HG03064 (cell line): ENCODE measurements around the gene COPRS.

ENCODE experiments used
- ATAC-seq: cut with Tn5 transposase; IDR thresholded peaks from one replicate; pipeline ENCODE4 v1.9.1; 2021; ENCODE audit warnings: low read depth; ENCODE audit not compliant: unreplicated experiment

Gene COPRS, protein sequence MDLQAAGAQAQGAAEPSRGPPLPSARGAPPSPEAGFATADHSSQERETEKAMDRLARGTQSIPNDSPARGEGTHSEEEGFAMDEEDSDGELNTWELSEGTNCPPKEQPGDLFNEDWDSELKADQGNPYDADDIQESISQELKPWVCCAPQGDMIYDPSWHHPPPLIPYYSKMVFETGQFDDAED

DNA sequence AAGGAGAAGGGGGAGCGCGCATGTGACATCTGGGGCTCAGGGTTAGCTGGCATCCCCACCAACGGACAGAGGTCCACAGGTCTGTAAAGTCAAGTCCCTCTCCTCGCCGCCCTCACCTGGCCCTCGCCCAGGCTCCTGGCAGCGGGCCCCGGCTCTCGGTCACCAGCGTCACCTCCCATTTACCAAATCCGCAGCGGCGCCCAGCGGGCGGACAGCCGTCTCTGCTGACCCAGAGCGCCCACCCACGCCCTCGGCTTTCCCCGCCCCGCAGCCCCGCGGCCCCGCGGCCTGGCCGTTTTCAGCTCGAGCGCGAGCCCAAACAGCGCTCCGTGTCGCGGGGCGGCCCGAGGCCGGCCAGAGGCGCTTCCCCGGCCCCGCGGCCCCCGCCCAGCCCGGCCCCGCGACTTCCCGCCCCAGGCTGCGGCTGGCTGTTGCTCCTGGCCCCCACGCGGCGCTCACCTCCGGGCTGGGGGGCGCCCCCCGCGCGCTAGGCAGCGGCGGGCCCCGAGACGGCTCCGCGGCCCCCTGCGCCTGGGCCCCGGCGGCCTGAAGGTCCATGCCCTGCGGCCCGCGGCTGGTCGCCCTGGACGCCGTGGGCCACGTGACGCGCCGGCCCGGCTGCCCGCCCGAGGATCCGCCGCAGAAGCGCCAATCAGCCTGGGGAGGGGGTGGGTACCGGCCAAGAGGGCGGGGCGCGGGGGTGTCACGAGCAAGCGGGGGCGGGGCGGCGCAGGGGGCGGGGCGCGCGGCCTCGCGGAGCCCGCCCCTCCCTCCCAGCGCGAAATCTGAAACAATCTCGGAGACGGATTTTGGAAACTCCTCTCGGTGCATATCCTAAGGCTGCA, at the start of gene COPRS:
TSS of gene COPRS (minus strand) at position 603 of the 845 bp plus-strand sequence. CDS start at position 558, 45 bp downstream.
- ATAC-seq: peak; percentile 62

DNA sequence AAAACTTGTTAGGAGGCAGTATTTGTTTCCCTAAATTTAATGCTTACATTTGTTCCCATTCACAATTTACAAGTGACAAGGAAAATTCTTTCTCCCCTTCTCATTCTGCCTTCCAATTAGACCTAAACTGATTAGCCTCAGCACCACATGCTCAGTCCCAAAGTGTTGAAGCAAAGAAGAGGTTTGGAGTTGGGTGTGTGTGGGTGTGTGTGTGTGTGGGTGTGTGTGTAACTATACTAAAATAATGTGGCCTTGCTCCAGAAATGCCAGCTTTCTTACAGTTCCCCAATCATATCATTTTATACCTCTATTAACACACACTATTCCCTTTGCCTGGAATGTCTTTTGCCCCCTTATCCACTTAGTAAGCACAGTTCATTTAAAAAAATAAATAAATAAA, 49.3 kb upstream of the COPRS start:
- ATAC-seq: no peak

DNA sequence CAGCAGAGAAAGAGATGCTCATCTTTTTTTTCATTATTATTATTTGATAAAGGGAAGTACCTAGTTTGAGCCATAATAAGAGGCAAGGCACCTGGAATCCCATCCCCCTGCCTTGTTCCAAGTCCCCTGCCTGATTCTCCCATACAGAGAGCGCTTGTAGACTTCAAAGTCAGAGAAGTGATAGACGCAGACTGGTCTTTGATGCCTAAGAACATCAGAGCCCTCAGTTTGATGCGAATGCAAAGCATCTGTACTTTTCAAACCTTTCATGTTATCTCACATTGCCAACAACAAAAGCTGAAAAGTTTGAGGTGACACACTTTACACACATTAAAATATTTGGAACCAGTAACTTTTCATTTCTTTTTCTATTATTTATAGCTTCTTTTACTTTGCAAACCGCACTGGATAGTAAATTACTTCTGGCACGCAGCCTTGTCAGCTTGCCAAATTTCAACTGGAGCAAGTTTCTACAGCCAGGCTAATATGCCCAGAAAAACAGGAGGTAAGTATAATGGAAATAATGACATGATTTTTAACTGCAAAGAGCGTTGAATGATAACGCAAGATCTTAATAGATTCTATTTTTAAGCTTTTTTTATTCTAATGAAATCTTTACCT, 48.4 kb upstream of the COPRS start:
- ATAC-seq: no peak

DNA sequence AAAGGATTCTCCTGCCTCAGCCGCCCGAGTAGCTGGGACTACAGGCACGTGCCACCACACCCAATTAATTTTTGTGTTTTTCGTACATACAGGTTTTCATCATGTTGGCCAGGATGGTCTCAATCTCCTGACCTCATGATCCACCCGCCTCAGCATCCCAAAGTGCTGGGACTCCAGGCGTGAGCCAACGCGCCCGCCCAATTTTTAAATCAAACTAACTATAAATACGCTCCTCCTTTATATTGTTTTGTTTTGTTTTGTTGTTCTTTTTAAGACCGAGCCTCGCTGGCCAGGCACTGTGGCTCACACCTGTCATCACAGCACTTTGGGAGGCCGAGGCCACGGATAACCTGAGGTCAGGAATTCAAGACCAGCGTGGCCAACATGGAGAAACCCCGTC, 44.4 kb upstream of the COPRS start:
- no peak for ATAC-seq

DNA sequence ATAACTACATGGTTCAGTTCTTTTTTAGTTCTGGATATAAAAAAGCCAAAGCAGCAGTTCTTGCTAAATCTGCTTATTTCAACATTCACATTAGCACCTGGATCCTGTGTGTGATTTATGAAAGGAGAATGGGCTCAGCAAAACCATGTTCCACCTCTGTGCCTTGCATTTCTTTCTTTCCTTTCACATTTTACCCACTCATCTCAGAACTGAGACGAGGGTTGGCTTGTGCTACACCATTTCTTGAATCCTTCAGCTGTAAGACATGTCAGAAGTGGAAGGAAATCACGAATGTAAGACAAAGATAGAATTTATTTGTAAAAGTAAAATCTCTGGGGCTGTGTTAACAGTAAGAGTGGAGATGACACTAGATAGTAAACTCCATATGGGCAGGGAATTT, 43.6 kb upstream of the COPRS start:
- no peak for ATAC-seq

DNA sequence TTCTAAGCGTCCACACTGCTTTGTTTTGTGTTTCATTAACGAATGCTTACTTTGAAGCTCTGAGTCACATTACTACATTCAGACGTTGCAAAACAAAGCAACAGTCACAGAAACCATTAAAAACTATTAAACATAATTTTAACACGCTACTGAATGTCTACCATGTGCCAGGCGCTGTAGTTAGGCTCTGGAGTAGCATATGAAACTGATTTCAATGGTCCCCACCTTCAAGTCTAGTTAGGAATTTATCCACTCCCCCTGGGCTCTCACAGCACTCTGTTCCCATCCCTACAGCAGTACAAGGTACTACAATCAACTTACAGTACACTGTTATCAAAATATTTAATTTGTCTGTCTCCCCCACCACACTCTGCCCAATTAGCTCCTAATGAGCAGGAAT, 41.8 kb upstream of the COPRS start:
- ATAC-seq: no peak

DNA sequence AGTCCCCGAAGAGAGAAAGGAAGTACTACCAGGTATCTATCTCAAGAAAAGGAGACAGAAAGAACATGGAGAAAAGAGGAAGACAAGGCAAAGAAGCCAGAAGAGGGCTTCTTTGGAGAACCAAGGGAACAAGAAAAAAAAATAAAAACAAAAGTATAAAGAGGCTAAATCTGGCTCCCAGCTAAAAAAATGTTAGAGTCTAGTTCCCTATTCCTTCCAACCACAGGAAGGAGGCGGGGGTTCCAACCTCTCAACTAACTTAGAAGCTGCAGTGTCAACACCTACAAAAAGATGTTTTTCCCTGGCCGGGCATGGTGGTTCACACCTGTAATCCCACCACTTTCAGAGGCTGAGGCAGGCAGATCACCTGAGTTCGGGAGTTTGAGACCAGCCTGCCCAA, 29.1 kb upstream of the COPRS start:
- no peak for ATAC-seq

DNA sequence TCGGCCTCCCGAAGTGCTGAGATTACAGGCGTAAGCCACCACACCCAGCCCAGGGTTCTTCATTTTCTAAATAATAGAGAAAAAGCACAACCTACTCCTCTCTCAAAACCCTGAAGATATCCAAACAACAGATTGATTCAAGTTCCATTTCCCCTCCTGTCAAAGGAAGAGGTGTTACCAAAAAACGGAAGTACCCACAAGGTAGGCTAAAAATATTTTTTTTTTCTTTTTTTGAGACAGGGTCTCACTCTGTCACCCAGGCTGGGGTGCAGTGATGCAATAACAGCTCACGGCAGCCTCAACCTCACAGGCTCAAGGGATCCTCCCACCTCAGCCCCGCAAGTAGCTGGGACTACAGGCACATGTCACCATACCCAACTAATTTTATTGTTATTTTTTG, 23.5 kb upstream of the COPRS start:
- no peak for ATAC-seq

DNA sequence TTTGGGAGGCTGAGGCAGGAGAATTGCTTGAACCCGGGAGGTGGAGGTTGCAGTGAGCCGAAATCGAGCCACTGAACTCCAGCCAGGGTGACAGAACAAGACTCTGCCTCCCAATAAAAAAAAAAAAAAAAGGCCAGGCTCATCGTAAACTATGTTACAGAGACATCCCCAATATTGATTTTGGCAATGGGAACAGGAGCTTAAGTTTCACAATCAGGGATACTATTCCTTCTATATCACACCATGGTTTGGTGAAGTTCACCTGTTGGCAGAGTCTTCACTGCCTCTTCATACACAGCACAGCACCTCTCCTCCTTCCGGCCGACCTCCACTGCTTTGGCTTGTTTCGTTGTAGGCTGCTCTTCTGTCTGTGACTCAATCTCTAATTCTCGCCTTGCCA, 21.3 kb upstream of the COPRS start:
- no peak for ATAC-seq

DNA sequence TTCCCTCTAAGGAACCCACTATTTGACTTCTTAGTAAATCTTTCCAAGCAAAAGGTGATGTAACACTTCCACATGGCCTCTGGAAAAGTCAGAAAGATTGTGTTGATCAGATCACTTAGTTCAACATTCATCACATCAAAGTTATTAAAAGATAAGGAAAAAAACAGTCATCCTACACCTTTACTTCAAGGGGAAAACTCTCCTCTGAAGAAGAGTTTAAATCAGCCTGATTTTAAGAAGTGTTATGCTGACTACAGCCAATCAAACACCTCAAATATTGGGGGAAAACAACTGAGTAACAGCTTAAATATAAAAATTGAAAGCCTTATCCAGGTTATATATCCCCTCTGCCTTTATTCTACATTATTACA, 19.6 kb upstream of the COPRS start:
- ATAC-seq: no peak

DNA sequence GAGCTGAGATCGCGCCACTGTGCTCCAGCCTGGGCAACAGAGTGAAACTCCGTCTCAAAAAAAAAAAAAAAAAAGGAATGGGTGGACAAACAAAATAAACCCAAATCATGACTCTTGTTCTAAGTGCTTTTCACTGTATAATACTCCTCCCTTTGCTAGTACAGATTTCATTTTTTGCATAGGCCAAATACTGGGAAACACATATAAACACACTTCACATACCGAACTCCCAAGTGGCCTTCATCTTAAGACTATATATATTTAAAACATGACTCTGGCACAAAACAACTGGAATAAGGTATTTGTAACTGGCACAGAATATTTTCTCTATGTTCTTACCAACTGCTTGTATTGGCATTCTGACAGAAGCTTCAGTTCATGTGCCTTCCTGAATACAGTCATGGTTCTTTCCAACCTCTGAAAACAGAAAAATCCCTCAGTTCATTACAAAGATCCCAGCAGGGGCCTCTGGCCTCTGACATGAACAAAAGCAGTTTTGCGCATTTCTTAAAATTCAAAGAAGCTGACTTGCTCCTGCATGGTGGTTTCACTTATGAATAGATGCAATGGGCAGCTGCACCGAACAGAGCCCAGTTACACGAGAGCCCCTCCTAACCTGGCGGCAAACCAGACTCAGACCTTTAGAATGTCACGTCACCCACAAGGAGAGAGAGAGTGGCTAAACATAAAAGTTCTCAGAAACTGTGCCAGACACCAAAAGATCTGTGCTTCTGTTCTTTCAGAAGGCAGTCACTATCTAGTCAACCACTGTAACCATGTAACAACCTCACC, 19.1 kb upstream of the COPRS start:
- no peak for ATAC-seq

DNA sequence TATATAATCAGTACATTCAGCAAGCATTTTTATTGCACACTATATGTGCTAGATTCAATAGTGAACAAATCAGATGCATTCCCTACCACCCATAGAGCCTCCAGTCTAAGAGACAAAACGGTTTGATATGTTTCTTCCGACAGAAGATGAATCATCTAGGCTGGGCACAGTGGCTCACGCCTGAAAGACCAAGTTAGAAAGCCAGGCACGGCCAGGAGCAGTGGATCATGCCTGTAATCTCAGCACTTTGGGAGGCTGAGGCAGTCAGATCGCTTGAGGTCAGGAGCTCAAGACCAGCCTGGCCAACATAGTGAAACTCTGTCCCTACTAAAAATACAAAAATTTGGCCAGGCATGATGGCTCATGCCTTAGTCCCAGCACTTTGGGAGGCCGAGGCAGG, 18.3 kb upstream of the COPRS start:
- no peak for ATAC-seq

DNA sequence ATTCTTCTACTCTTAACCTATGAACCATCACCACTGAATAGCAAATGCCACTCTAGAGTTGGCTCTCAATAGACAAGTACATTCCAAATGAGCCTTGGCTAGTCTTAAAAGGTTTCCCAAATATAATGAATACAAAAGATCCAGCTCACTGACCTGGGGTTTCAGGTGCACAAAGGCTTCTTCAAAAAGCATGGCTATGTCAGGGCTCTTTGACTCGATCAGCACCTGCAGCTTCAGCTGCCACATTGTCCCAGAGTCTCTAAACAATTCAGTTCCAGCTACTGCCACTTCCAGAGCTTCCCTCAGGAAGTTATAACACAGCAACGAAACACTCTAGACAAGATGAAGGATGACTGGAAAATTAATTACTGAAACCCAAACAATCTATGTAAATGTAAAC, 16.0 kb upstream of the COPRS start:
- ATAC-seq: no peak

DNA sequence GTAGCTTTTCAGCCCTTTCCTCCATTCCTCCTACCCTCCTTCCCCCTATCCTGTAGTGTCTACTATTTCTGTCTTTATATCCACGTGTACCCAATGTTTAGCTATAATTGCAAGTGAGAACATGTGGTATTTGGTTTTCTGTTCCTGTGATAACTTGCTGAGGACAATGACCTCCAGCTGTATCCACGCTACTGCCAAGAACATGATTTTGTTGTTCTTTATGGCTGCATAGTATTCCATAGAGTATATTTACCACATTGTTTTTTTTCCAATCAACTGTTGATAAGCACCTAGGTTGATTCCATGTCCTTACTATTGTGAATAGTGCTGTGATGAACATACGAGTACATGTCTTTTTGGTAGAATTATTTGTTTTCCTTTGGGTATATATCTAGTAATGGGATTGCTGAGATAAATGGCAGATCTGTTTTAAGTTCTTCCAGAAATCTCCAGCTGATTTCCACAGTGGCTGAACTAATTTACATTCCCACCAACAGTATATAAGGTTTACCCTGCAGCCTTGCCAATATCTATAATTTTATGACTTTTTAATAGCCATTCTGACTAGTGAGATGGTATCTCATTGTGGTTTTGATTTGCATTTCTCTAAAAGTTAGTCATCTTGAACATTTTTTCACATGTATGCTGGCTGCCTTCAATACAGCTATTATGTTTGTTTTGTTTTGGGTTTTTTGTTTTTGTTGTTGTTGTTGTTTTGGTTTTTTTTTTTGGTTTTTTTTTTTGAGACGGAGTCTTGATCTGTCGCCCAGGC, 10.9 kb upstream of the COPRS start:
- ATAC-seq: no peak

DNA sequence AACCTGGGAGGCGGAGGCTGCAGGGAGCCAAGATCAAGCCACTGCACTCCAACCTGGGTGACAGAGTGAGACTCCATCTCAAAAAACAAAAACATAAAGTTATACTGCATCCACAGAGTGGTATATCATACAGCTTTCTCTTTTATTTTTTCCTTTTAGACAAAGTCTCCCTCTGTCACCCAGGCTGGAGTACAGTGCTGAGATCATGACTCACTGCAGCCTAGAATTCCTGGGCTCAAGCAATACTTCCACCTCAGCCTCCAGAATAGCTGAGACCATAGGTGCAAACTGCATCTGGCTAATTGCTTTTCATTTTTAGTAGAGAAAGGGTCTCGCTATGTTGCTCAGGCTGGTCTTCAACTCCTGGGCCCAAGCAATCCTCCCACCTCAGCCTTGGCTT, 10.0 kb upstream of the COPRS start:
- ATAC-seq: no peak

DNA sequence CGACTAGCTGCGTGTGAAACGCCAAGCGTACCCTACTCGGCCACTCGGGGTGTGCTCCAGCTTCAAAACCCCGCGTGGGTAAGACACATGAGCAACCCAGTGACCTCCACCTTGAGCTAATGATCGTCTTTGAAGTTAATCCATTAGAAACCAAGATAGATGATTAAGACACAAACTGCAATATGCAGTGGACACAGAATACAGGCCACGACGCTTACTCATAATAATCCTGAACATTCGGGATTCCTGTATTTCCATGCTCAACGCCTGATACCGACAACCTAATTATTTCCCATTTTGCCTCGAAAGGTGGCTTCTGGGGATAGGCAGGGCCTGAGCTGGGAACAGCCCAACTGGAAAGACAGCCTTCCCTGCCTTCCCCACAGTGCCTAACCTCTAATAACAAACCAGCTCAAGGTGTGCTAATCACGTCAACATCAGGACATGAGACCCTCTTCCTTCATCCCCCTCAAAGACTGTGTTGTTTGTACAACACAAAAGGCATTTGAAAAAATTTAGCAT, 504 bp upstream of the COPRS start:
- ATAC-seq: no peak

DNA sequence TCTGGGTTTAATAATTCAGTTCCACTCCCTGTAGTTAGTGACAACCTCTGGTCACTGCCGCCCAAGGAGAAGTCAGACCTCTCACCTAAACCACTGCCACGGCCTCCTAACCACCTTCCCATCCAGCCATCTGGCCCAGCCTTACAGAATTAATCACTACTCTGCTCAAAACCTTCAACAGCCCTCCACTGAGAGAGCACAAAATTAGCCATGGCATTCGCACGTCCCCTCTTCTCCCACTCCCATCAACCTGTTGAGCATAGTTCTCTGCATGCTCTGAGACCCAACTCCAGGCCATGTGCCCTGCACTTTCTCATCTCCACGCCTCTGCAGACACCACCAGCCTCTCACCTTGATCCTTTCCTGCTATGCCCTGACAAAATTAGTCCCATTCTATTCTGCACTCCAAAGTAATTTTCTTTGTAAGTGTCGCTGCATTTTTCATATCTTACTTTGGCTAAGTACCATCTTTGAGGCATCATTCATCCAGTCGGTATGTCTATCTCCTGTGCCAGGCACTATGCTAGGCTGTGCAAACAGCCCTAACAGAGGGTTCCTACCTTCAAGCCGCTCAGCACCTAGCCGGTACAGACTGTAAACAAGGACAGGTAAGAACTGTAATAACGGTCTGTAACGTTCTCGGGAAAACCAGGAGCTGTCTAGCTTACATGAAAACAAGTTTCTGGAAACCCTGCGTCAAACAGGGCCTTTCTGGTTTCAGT, 963 bp downstream of the COPRS start:
- no peak for ATAC-seq

DNA sequence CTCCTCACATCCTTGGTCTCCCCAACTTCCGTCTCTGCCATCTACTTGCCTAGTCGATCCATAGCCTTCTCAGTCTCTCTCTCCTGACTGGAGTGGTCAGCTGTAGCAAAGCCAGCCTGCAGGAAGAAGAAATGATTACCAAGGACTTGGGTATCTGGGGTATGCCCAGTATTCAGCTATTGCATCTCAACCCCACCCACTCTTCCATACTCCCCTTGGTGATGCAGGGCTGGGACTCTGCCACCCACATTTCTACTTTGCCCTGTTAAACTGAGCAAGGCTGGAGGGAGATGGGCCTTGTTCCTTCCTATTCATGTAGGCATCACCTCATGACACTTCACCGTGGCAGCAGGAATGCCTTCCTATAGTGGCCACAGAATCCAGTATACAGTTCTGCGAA, 2.3 kb downstream of the COPRS start:
- no peak for ATAC-seq

DNA sequence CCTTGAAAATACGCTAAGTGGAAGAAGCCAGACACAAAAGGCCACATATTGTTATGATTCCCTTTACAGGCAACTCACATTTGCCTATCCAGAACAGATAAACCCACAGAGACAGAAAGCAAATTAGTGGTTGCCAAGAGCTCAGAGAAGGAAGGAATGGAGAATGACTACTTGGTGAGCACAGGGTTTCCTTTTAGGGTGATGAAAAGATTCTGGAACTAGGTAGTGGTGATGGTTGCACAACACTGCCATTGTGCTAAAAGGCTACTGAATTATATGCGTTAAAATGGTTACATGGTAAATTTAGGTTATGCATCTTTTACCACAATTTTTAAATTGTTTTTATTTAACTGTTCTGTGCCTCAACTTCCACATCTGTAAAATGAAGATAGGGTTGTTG, 4.4 kb downstream of the COPRS start:
- no peak for ATAC-seq
